Natural killer cell (primary cell): ENCODE data around the gene BHLHA15. TPM values are rescaled to one million over a fixed set of nuclear protein-coding genes. Genes with fewer than 3 reads are reported as not detected.
A peak's percentile ranks its signal among the peaks of the same experiment; 100 is the strongest.

Experiments used
- ATAC-seq, 3 donors: fragments of 150-1000 bp in 2 of 3; fragments of 200-7000 bp in 1 of 3; cut with Tn5 transposase; 1 replicate in 1 of 3; 2 replicates in 2 of 3; pipeline ENCODE4 v1.10.0; 2021; ENCODE audit warnings: mild to moderate bottlenecking in 2 of 3, moderate library complexity in 2 of 3
- DNase-seq, 2 donors: peaks; one replicate each; pipeline versions ENCODE4 v3.0.0 to v3.0.0-alpha.2; 2013 to 2021; ENCODE audit warnings: mixed read lengths in 1 of 2
- H3K27ac ChIP-seq: one replicate; pipeline ENCODE4 v1.5.1; 2013; ENCODE audit warnings: mild to moderate bottlenecking, low read length
- H3K27me3 ChIP-seq: one replicate; pipeline ENCODE4 v1.6.1; 2013; ENCODE audit warnings: low read length; ENCODE audit not compliant: control insufficient read depth, insufficient read depth
- H3K36me3 ChIP-seq: one replicate; pipeline ENCODE4 v1.6.1; 2013; ENCODE audit warnings: low read length; ENCODE audit not compliant: control insufficient read depth, insufficient read depth
- H3K4me1 ChIP-seq: one replicate; pipeline ENCODE4 v1.6.1; 2013; ENCODE audit warnings: low read length; ENCODE audit not compliant: control insufficient read depth, insufficient read depth
- H3K4me3 ChIP-seq: one replicate; pipeline ENCODE4 v1.5.1; 2013; ENCODE audit warnings: low read length
- H3K9me3 ChIP-seq: one replicate; pipeline ENCODE4 v1.6.1; 2013; ENCODE audit warnings: low read length; ENCODE audit not compliant: control insufficient read depth, insufficient read depth
- H3K27ac Mint-ChIP-seq, 2 donors: one replicate each; pipeline ENCODE4 v1.8.0; 2022; ENCODE audit warnings: mild to moderate bottlenecking in 2 of 2, mixed read lengths in 2 of 2, moderate library complexity in 1 of 2
- H3K27me3 Mint-ChIP-seq, 2 donors: one replicate each; pipeline ENCODE4 v1.8.0; 2022; ENCODE audit warnings: low read depth in 2 of 2, mixed read lengths in 2 of 2
- H3K36me3 Mint-ChIP-seq: one replicate; pipeline ENCODE4 v1.8.0; 2022; ENCODE audit warnings: mixed read lengths
- H3K4me1 Mint-ChIP-seq, 2 donors: one replicate each; pipeline ENCODE4 v1.8.0; 2022; ENCODE audit warnings: mixed read lengths in 2 of 2
- H3K4me3 Mint-ChIP-seq: one replicate; pipeline ENCODE4 v1.8.0; 2022; ENCODE audit warnings: mild to moderate bottlenecking, moderate library complexity, mixed read lengths
- H3K9me3 Mint-ChIP-seq, 2 donors: one replicate each; pipeline ENCODE4 v1.8.0; 2022; ENCODE audit warnings: mixed read lengths in 2 of 2
- CTCF ChIP-seq: fragments of 200-600 bp; IDR thresholded peaks from one replicate; pipeline ENCODE4 v1.8.0; 2022; ENCODE audit warnings: antibody characterized with exemption
- WGBS: methylation state at CpG from one replicate; pipeline ENCODE4 v1.1.7; 2013; ENCODE audit warnings: missing lambda C conversion rate; ENCODE audit not compliant: insufficient coverage; 5-methylcytosine and 5-hydroxymethylcytosine counted together
- intact Hi-C: fragments of 100-400 bp; cut with micrococcal nuclease; formaldehyde crosslinking; loops from one replicate; pipeline ENCODE4 v1.14.2; 2022
- total RNA-seq, 4 donors: library from RNA; stranded (reverse); fragments of 120-200 nt in 1 of 4; gene quantifications; one replicate each; pipeline versions ENCODE4 v1.2.3 to v1.2.4, GENCODE V29; 2013 to 2022

Gene BHLHA15
- total RNA-seq, 3 donors from 2014 or later (not counting 1 experiment from before 2014, with no cell fraction given), result 3.3 TPM; not detected in 2

GRCh38 chr7:98252425-98253054, 41.3 kb downstream of the BHLHA15 start:
- peak overlapping the region; percentile 86 to 99 for H3K27ac Mint-ChIP-seq
- H3K4me1 ChIP-seq, result peaks cover 42% of the 10 kb centered on the region
- no peak for TF ChIP-seq CTCF
- H3K9me3 Mint-ChIP-seq, result no peaks in the 10 kb centered on the region
- intact Hi-C loops, result loop anchor here (2.0 to 10.0 kb wide), 2 partner anchors 28 to 118 kb away; partner anchors contain the start of gene BRI3
- DNase-seq (no peak), ATAC-seq (peak in 1 of 3 donors; percentile 3)
- H3K27me3 ChIP-seq, result no peaks in the 10 kb centered on the region
- peaks cover 59 to 62% of the 10 kb centered on the region in 2 donors for H3K4me1 Mint-ChIP-seq
- H3K9me3 ChIP-seq, result no peaks in the 10 kb centered on the region
- no peaks in the 10 kb centered on the region for H3K36me3 Mint-ChIP-seq
- H3K4me3 ChIP-seq, result peak overlapping the region; percentile 66
- peak overlapping the region; percentile 69 for H3K27ac ChIP-seq
- H3K27me3 Mint-ChIP-seq, result no peaks in the 10 kb centered on the region
- peaks cover 6% of the 10 kb centered on the region for H3K36me3 ChIP-seq
- peak overlapping the region; percentile 94 for H3K4me3 Mint-ChIP-seq
- WGBS, result 32% methylated on average over 31 of the region's 32 CpGs

GRCh38 chr7:98254516-98254915, 43.3 kb downstream of the BHLHA15 start:
- no peak overlapping the region for H3K4me3 Mint-ChIP-seq
- intact Hi-C loops, result loop anchor here (10.0 kb wide), 1 partner anchor 120 kb away; no protein-coding TSS in a partner anchor
- 100% methylated on average over 4 of the region's 4 CpGs for WGBS

GRCh38 chr7:98254951-98255610, 43.8 kb downstream of the BHLHA15 start:
- Histone ChIP-seq H3K4me3 (no peak overlapping the region), H3K27ac (no peak overlapping the region), H3K9me3 (no peaks in the 10 kb centered on the region), H3K4me1 (peaks cover 33% of the 10 kb centered on the region), H3K27me3 (no peaks in the 10 kb centered on the region), H3K36me3 (peaks cover 6% of the 10 kb centered on the region)
- H3K36me3 Mint-ChIP-seq, result no peaks in the 10 kb centered on the region
- DNase-seq, result peak in 1 of 2 donors; percentile 39
- peak overlapping the region; percentile 57 to 84 for H3K27ac Mint-ChIP-seq
- no peak for TF ChIP-seq CTCF
- no peaks in the 10 kb centered on the region for H3K27me3 Mint-ChIP-seq
- ATAC-seq, result peak in 2 of 3 donors; percentile 2 to 7
- WGBS, result 81% methylated on average over 9 of the region's 11 CpGs
- intact Hi-C loops, result loop anchor here (10.0 kb wide), 1 partner anchor 120 kb away; no protein-coding TSS in a partner anchor
- H3K9me3 Mint-ChIP-seq, result no peaks in the 10 kb centered on the region
- peak overlapping the region; percentile 43 for H3K4me3 Mint-ChIP-seq
- H3K4me1 Mint-ChIP-seq, result peaks cover 43 to 52% of the 10 kb centered on the region in 2 donors

More at GRCh38 chr7:98254516-98254915, 43.3 kb downstream of the BHLHA15 start:
- no peak for TF ChIP-seq CTCF
- no peaks in the 10 kb centered on the region for H3K9me3 Mint-ChIP-seq
- Histone ChIP-seq H3K36me3 (peaks cover 6% of the 10 kb centered on the region), H3K4me1 (peaks cover 34% of the 10 kb centered on the region), H3K4me3 (no peak overlapping the region), H3K27ac (no peak overlapping the region), H3K27me3 (no peaks in the 10 kb centered on the region), H3K9me3 (no peaks in the 10 kb centered on the region)
- H3K27ac Mint-ChIP-seq, result peak overlapping the region; percentile 57 to 84
- H3K4me1 Mint-ChIP-seq, result peaks cover 48 to 52% of the 10 kb centered on the region in 2 donors
- H3K36me3 Mint-ChIP-seq, result no peaks in the 10 kb centered on the region
- ATAC-seq, result no peak
- H3K27me3 Mint-ChIP-seq, result no peaks in the 10 kb centered on the region
- DNase-seq, result no peak
